Prostate gland (tissue), 2 donors: ENCODE results near the gene MAN2A2.

Experiments
- CTCF ChIP-seq, 4 experiments: fragments of 200-600 bp in 2 of 4; fragments of 450-650 bp in 2 of 4; sonication (generic) in 2 of 4; IDR thresholded peaks; 1 replicate in 3 of 4; 2 replicates in 1 of 4; pipeline ENCODE4 v1.5.1; 2016 to 2019; ENCODE audit warnings: antibody characterized with exemption in 4 of 4, mild to moderate bottlenecking in 2 of 4, moderate library complexity in 2 of 4
- POLR2A ChIP-seq: fragments of 450-650 bp; IDR thresholded peaks from one replicate; pipeline ENCODE4 v1.6.1; 2016; ENCODE audit warnings: antibody characterized with exemption, mild to moderate bottlenecking
- POLR2AphosphoS5 ChIP-seq: sonication (generic); formaldehyde crosslinking; IDR thresholded peaks from one replicate; pipeline ENCODE4 v1.6.1; 2017; ENCODE audit warnings: antibody characterized with exemption

- TF ChIP-seq POLR2AphosphoS5 (no peak), CTCF (IDR thresholded peaks at IDR 0.05) (no peak), POLR2A (no peak)
Observed at GRCh38 chr15:90876512-90877170, 26.5 kb upstream of the MAN2A2 start.
